AG04449 (cell line): ENCODE data around the gene ACYP2.
"Not testable (repeated sequence)": the region's sequence is repeated elsewhere in the genome, so short reads cannot be mapped to it uniquely, and the experiment has no call there.

Experiments
- CTCF ChIA-PET: fragments of 350-600 bp; formaldehyde crosslinking; extraction: SDS; loops from one replicate; lab custom pipeline; 2021; ENCODE audit warnings: antibody characterized with exemption; lab: Yijun Ruan, JAX
- POLR2A ChIA-PET: fragments of 400-600, 350-600 bp; formaldehyde crosslinking; extraction: SDS; loops from one replicate; lab custom pipeline; 2020; ENCODE audit warnings: antibody characterized with exemption, inconsistent platforms; lab: Yijun Ruan, JAX
- DNase-seq: peaks from one replicate; pipeline ENCODE4 v3.0.0-alpha.2; 2010; ENCODE audit warnings: low read depth, low spot score
- H3K4me3 ChIP-seq: 2 replicates; pipeline ENCODE4 v1.5.1; 2011; ENCODE audit warnings: low read depth, mild to moderate bottlenecking, control low read depth, low read length
- TF ChIP-seq, protein P1 (sequence below): IDR thresholded peaks from one replicate; pipeline ENCODE4 v1.5.1; 2011; ENCODE audit warnings: mild to moderate bottlenecking, moderate library complexity, low read length, control low read depth, inconsistent platforms; ENCODE audit not compliant: insufficient read depth; ENCODE audit errors: missing control alignments

Gene ACYP2

DNA sequence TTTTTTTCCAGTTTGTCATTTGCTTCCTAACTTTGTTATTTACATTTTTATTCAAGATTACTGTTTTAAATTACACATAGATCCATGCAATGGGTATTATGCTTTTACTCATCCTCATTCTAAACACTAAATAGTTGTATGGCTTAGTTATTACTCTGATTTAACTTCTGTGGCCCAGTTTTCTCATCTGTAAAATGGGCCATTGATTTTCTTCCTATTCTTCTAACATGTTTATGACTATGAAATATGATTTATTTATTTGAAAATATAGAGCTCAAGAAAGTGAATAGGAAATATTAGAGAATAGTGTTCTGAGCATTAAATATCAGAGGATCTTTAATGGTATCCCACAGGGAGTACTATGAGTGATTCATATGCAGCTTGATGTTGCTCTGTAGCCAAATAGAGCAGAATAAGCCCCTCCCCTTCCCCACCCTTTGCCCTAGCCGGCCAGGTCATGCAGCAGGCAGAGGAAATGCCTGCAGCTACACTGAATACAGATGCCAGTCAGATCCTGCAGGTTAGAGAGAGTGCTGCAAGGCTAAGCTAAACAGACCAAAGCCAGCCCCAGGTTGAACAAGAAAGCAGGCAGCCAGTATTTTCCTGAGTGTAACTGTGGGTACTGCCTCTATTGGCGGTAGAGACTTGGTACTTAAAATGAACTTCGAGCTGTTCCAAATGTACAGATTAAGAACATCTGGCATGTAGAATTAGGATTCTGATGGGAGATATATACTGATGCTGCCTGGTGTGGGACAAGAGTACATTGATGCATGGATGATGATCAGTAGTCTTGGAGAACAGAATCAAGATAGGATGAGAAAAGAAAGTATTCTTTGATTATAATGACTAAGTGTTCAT, 11.7 kb upstream of the ACYP2 start:
- no peak for DNase-seq
- ChIA-PET CTCF (interaction anchor here (0.6 to 8.8 kb wide), 8 partner anchors 8 to 1416 kb away, joined by 3 to 178 read pairs (median 4); partner anchors contain the start of genes ACYP2 and CFAP36), POLR2A (interaction anchor here (1.1 to 1.2 kb wide), 2 partner anchors 12 to 133 kb away, joined by 3 to 7 read pairs; partner anchors contain the start of genes ACYP2 and PSME4)
- TF ChIP-seq, protein P1, sequence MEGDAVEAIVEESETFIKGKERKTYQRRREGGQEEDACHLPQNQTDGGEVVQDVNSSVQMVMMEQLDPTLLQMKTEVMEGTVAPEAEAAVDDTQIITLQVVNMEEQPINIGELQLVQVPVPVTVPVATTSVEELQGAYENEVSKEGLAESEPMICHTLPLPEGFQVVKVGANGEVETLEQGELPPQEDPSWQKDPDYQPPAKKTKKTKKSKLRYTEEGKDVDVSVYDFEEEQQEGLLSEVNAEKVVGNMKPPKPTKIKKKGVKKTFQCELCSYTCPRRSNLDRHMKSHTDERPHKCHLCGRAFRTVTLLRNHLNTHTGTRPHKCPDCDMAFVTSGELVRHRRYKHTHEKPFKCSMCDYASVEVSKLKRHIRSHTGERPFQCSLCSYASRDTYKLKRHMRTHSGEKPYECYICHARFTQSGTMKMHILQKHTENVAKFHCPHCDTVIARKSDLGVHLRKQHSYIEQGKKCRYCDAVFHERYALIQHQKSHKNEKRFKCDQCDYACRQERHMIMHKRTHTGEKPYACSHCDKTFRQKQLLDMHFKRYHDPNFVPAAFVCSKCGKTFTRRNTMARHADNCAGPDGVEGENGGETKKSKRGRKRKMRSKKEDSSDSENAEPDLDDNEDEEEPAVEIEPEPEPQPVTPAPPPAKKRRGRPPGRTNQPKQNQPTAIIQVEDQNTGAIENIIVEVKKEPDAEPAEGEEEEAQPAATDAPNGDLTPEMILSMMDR = no peak
- no peak overlapping the region for H3K4me3 ChIP-seq

DNA sequence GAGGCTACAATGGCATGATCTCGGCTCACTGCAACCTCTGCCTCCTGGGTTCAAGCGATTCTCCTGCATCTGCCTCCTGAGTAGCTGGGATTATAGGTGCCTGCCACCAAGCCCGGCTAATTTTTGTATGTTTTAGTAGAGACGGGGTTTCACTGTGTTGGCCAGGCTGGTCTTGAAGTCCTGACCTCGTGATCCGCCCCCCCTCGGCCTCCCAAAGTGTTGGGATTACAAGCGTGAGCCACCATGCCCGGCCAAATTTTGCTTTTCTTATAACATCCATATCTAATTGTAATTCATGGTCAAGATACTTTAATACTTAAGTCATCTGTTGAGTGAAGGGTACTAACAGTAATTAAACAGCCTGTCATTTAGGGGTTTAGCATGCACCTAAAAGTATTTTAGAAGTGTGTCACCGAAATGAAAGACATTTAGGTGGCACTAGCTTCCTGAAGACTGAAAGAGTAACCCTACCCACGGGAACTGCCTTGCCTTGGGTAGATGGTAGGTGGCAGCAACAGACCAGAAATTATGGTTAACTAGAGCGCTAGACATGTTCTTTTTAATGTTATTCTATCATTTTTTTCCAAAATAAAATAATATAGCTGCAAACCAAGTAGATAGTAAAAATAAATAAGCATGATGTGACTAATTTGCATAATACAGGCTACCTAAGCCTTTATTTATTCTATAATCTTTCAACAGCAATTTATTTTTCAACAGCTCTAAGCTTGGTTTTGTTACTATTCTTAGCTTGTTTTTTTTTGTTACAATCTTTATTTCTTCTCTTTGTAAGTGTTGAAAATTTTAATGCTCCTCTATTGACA, 8.6 kb upstream of the ACYP2 start:
- POLR2A ChIA-PET = interaction anchor here (0.8 kb wide), 1 partner anchor 8 kb away, joined by 3 read pairs; no protein-coding TSS in a partner anchor
- TF ChIP-seq, protein P1 = peak; percentile 64
- CTCF ChIA-PET = interaction anchor here (0.6 to 8.8 kb wide), 59 partner anchors 9 to 1406 kb away, joined by 3 to 178 read pairs (median 4); partner anchors contain the start of gene ACYP2
- no peak for DNase-seq
- no peak overlapping the region for H3K4me3 ChIP-seq

DNA sequence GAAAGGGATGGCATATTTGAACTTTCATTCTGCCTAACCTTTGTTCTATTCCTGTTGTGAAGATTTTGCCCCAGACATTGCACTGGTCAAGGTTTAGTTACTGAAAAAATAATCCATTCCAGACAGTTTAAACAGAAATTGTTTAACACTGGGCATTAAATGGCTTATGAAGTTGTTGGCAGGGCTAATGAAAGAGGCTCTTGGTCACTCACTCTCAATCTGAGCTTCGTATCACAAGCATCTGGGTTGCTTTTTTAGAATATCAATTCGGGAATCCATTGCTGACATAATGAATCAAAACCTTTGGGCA, 8.0 kb upstream of the ACYP2 start:
- no peak for DNase-seq
- TF ChIP-seq, protein P1 = no peak
- ChIA-PET POLR2A (interaction anchor here (0.8 kb wide), 1 partner anchor 8 kb away, joined by 3 read pairs; no protein-coding TSS in a partner anchor), CTCF (interaction anchor here (0.6 to 8.8 kb wide), 58 partner anchors 8 to 1406 kb away, joined by 3 to 178 read pairs (median 4); partner anchors contain the start of gene ACYP2)
- no peak overlapping the region for H3K4me3 ChIP-seq

DNA sequence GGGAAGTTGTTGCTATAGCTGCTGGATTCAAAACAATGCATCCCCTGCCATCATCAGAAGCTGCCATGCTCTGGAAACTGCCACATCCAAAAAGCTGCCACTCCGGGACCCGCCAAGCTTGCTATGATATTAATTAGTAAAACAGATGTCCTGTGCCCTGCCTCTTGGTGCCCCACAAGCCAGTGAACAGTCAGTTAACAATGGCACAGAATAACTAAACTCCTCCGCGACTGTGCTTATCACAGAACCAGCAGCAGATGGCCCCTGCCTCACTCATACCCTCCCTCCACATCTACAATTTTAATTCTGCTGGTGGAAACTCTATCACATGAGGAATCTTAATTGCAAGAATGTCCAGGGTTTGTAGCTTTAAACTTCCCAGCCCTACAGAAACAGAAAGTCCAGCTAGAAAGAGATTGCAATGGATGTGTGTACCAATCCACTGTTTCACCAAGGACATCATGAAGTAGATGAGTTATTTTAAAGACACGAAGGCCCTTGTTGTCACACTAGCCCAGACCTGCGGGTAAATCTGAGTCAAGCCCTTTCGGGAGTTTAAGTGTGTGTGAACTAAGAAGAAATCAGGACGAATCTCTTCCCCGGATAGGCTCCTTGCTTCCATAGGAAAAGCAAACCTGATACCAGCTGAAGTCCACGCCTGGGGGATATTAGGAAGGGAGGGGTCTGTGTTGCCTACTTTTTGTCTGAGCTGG, 7.4 kb upstream of the ACYP2 start:
- ChIA-PET POLR2A (no interaction called here), CTCF (interaction anchor here (0.6 to 8.8 kb wide), 29 partner anchors 8 to 1405 kb away, joined by 3 to 178 read pairs (median 5); partner anchors contain the start of gene ACYP2)
- no peak for DNase-seq
- H3K4me3 ChIP-seq = no peak overlapping the region
- TF ChIP-seq, protein P1 = no peak

DNA sequence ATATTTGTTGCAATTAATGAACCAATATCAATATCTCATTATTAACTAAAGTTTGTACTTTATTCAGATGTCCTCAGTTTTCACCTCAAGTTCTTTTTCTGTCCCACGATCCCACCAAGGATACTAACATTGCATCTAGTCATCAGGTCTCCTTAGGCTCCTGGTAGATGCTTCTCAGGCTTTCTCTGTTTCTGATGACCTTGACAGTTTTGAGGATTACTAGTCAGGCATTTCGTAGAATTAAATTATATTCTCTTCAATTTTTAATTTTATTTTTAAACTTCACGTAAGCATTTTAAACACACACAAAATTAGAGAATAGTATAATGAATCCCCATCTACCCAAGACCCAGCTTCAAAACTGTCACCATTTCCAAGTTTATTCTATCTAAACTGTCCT, 5.6 kb upstream of the ACYP2 start:
- H3K4me3 ChIP-seq = no peak overlapping the region
- TF ChIP-seq, protein P1 = no peak
- no peak for DNase-seq
- ChIA-PET POLR2A (no interaction called here), CTCF (interaction anchor here (3.0 kb wide), 1 partner anchor 595 kb away, joined by 13 read pairs; no protein-coding TSS in a partner anchor)

DNA sequence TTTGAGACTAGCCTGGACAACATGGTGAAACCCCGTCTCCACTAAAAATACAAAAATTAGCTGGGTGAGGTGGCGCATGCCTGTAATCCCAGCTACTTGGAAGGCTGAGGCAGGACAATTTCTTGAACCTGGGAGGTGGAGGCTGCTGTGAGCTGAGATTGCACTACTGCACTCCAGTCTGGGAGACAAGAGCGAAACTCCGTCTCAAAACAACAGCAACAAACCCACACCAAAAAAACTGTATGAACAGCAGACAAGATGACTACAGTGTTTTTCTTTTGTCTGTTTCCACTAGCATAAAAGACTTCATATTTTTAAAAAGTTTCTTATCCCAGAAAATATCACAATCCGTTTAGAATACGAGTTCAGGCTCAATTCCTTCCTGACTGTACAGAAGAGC, 936 bp upstream of the ACYP2 start:
- ChIA-PET POLR2A (interaction anchor here (0.6 to 1.6 kb wide), 3 partner anchors 7 to 578 kb away, joined by 3 to 7 read pairs (median 5); no protein-coding TSS in a partner anchor), CTCF (interaction anchor here (1.0 to 3.9 kb wide), 2 partner anchors 10 to 590 kb away, joined by 4 to 35 read pairs; no protein-coding TSS in a partner anchor)
- not testable (repeated sequence) for DNase-seq
- peak overlapping the region; percentile 81 for H3K4me3 ChIP-seq
